GM21786 (cell line): ENCODE measurements around the gene RSPO3.
"Not testable (repeated sequence)": the region's sequence is repeated elsewhere in the genome, so short reads cannot be mapped to it uniquely, and the experiment has no call there.

Source experiments
- ATAC-seq: cut with Tn5 transposase; IDR thresholded peaks from one replicate; pipeline ENCODE4 v1.9.1; 2021; ENCODE audit not compliant: unreplicated experiment

Gene RSPO3

GRCh38 chr6:127200114-127200513, 81.6 kb downstream of the RSPO3 start:
- ATAC-seq = no peak

DNA sequence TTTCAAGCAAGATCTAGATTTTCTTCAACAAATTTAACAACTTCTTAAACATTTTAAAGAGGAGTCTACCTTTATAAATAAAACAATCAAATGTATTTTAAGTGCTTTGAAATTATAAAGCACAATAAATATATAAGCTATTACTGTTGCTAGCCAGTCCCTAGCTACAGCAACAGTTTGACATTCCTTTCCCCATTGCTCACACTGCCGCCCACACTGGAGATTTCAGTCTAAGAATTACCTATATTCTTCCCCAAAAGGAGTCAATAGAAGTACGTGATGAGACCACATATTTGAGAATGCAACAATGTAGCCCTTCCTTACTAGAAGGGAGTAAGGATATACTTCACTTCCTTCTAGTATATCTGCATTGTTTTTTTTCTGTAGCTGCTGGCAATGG, 82.8 kb downstream of the RSPO3 start:
- ATAC-seq = no peak

DNA sequence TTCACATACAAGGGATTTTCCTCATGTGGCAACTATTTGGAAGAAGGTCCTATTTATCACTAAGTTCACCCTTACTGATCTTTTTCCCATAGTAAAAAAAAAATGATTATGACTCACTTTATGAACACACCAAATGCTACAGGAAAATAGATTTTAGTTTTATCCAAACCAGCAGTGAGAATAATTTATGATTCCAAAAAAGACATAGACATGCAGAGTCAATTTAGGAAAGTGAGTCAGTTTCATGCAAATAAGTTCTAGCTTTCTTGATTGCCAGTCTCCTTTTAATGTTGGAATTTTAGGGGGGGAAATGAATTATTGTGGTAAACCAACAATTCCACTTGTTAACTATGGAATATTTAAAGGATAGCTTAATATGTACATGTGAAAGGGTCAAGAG, 84.2 kb downstream of the RSPO3 start:
- ATAC-seq = no peak

GRCh38 chr6:127204281-127204680, 85.8 kb downstream of the RSPO3 start:
- no peak for ATAC-seq

- ATAC-seq = no peak
Observed at GRCh38 chr6:127205036-127205435, 86.6 kb downstream of the RSPO3 start.

DNA sequence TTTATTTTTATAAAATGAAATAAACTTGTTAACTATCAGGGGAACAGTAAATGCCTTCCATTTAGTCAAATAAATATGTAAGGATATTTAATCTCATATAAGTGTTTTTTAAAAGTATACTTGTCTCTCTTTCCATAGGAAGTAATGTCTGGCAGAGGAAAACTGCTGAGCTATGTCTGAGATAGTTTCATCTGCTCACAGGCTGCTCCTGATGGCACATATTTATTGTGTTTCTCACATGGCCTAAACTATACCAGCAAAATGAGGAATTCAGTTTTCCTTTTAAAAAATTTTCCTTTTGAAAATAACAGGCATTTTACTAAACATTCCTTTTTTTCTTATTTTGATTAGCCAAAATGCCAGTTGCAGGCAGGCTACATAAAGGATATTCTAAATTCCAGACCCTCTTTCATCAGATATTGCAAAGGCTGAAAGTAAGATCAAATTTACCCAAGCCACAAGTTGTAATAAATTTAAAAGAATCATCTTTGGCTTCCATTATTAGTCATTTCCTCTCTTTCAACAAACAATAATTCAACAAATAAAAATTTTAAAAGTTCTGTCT, 88.1 kb downstream of the RSPO3 start:
- no peak for ATAC-seq

DNA sequence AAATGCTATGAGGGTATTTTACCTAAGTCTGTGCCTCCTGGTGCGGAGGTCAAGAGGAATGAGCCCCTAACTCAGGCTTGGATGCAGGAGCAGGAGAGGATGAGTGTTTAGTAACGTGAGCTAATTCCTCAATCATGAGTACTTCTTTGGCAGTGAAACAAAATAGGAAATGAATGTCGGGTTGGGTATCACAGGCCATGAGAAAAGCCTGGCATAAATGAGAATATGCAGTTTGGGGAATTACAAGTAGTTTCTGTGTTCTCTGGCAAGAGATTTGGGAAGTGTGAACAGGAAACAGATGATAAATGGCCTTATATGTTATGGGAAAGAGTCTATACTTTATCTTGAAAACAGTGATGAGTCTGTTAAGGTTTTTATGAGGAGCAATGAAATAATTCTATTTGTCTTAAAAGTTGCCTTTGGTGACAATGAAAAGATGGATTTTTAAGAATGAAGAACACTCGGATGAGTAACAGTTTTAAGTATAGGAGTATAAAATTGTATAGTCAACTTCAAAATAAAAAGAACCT, 89.2 kb downstream of the RSPO3 start:
- ATAC-seq = no peak

GRCh38 chr6:127210725-127211124, 92.3 kb downstream of the RSPO3 start:
- ATAC-seq = no peak

DNA sequence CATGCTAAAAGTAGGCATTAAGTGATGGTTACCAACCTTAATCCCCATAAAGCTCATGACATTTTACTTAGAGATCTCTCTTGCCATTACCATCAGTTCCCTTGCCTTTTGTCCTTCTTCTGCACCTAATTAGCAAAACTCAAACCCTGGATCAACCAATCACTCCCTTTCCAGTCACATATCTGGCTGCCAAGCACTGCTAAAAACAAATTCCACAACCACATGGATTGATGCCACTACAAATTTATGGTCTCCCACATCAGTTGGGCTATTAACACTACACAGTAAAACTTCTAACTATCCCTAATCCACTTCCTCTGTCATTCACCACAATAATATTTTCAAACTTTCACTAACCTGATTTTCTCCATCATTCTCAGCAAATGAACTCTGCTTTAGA, 93.9 kb downstream of the RSPO3 start:
- ATAC-seq = no peak

DNA sequence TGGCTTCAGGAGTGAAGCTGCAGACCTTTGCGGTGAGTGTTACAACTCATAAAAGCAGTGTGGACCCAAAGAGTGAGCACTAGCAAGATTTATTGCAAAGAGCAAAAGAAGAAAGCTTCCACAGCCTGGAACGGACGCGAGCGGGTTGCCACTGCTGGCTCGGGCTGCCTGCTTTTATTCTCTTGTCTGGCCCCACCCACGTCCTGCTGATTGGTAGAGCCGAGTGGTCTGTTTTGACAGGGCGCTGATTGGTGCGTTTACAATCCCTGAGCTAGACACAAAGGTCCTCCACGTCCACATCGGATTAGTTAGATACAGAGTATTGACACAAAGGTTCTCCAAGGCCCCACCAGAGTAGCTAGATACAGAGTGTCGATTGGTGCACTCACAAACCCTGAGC, 95.6 kb downstream of the RSPO3 start:
- not testable (repeated sequence) for ATAC-seq

DNA sequence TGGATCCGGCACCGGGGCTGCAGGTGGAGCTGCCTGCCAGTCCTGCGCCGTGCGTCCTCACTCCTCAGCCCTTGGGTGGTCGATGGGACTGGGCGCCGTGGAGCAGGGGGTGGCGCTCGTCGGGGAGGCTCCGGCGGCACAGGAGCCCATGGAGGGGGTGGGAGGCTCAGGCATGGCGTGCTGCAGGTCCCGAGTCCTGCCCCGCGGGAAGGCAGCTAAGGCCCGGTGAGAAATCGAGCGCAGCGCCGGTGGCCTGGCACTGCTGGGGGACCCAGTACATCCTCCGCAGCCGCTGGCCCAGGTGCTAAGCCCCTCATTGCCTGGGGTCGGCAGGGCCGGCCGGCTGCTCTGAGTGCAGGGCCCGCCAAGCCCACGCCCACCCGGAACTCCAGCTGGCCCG, 96.1 kb downstream of the RSPO3 start:
- ATAC-seq = not testable (repeated sequence)

GRCh38 chr6:127215931-127216330, 97.5 kb downstream of the RSPO3 start:
- ATAC-seq = no peak

- ATAC-seq = no peak
Observed at GRCh38 chr6:127216810-127217789, 98.6 kb downstream of the RSPO3 start.

DNA sequence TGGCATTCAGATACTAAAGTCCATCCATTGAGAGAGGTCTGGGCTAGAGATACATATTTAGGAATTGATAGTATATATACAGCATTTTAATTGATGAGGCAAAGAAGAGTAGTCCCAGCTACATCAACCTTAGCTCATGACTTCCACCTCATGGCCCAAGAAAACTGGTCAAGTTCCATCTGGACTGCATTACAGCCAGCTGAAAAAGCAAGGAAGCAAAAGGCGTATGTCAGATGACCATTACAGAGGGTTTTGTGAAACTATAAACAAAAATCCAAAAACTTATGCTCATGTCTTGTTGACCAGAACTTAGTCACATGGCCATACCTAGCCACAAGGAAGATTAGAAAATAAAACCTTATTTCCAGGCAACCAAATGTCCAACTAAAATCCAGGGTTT, 101.4 kb downstream of the RSPO3 start:
- no peak for ATAC-seq

DNA sequence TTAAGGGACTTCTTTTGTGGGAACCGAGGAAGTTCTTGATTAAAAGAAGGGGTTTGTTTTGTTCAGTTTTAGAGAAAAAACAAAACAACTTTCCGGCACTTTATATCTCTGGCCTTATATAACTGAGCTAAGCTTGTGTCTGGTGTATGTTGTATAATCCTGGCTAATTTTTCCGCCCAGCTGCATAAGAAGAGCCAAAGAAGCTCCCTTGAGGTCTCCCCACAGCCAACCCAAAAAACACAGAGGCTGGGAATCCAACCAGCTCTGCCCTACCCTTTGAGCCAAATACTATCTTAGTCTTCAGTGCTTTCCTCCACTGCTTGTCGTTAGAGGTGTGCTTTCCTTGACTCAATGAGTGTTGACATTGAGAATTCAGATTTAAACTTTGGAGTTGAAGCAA, 102.7 kb downstream of the RSPO3 start:
- no peak for ATAC-seq

- no peak for ATAC-seq
Observed at GRCh38 chr6:127222418-127222817, 103.9 kb downstream of the RSPO3 start.

- no peak for ATAC-seq
Observed at GRCh38 chr6:127225497-127225896, 107.0 kb downstream of the RSPO3 start.

- not testable (repeated sequence) for ATAC-seq
Observed at GRCh38 chr6:127233819-127234218, 115.3 kb downstream of the RSPO3 start.

DNA sequence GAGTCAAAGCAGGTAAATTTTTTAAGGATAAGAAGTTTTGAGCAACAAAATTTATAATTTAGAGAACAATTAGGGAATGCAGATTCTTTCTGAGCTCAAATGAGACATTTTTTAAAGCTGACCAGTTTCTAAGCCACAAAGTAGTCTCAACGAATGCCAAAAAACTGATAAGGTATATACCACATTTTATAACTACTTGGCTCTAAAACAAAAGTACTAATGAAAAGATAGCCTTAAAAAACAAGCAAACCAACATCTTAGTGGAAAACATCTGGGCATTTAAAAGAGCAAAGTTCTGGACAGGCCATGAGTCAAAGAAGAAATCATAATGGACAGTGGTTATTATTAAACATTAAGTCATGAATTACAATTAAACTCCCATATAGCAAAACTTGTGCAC, 125.0 kb downstream of the RSPO3 start:
- no peak for ATAC-seq
